ENCODE measurements around the gene ERG28. TPM values are rescaled to one million over a fixed set of nuclear protein-coding genes. Genes with fewer than 3 reads are reported as not detected.

Gene ERG28
- total and polyA plus RNA-seq, 2 of the 13 experiments (the other 11 are each of a cell fraction or from before 2014, with no cell fraction given): 27.3 to 32.3 TPM

DNA sequence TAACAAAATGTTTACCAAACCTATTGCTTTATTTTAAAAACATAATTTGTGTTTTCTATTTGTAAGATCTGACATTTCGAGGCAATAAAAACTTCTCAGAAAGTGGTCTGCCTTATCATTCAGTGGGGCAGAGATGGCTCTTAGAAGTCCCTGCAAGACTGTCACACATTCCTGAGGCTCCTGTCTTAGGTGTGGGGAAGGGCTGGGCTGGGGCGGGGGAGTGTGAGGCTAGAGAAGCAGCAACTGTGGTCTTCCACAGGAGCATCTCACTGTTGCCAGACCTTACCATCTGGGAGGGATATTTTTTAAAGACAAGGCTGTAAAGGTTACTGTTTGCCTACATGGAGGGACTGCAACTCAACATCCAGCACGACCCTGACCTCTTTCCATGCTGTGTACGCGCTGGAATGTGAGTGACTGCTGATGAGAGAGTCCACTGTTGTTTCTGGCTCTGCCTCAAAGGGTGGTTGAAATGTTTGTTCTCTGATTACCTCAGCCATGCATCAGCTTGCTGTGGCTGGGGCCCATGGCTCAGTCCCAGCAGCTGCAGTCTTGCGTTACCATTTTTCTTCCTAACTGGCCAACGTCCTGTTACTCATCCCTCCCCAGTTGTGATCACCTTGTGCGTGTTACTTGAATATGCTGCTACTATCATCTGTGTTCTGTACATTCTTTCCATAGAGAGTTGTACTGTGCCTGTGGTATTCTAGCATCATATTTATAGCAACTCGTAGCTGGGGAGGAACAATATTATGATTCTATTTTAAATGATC, 12.4 kb downstream of the ERG28 start:
- Histone ChIP-seq H3K9me3 (ENCODE audit: low read length) (no peaks in the 10 kb centered on the region), H3K4me1 (ENCODE audit: insufficient read depth, low read length) (peaks cover 99% of the 10 kb centered on the region), H3K79me2 (ENCODE audit: insufficient read depth, low read length) (no peaks in the 10 kb centered on the region), H3K27ac (ENCODE audit: extremely low read length, insufficient read depth, low read length) (peak overlapping the region; percentile 97), H2AFZ (ENCODE audit: low read length) (no peak overlapping the region), H3K9ac (ENCODE audit: insufficient read depth, low read depth, low read length) (peak overlapping the region; percentile 70), H3K27me3 (ENCODE audit: control insufficient read depth in 1 of 2, insufficient read depth in 2 of 2, low read length in 2 of 2) (no peaks in the 10 kb centered on the region), H3K4me2 (ENCODE audit: low read depth, low read length) (peak overlapping the region; percentile 67), H3K36me3 (replicated peaks in 1 of 2; ENCODE audit: control insufficient read depth in 1 of 2, insufficient read depth in 2 of 2, low read length in 2 of 2) (peaks cover 0 to 9% of the 10 kb centered on the region in 2 experiments; a peak in 2 of 5 replicates), H4K20me1 (ENCODE audit: insufficient read depth, low read length) (no peaks in the 10 kb centered on the region), H3K4me3 (replicated peaks in 1 of 3; ENCODE audit: insufficient read depth in 1 of 3, low read depth in 2 of 3, low read length in 3 of 3) (no peak overlapping the region; a peak in 1 of 6 replicates)
- intact Hi-C loops (cut with micrococcal nuclease; ENCODE audit: unreplicated experiment): loop anchor here (2.0 kb wide), 2 partner anchors 21 to 129 kb away; no protein-coding TSS in a partner anchor
- in situ Hi-C loops (cut with HindIII; ENCODE audit: extremely low pct_ligation_motif_present, low pct_unique_long_range_greater_than_20kb): no loop called here
- WGBS (ENCODE audit: low lambda C conversion rate): 16% methylated on average over 7 of the region's 9 CpGs
- FAIRE-seq (peak; percentile 99), ATAC-seq (peak; percentile 92), DNase-seq (ENCODE audit: low spot score) (peak; percentile 98)
- BruUV-seq (replicated peaks): no TSS peak
- ChIA-PET POLR2A (interaction anchor here (0.6 to 7.5 kb wide), 4 partner anchors 13 to 675 kb away, joined by 3 to 127 read pairs (median 31); partner anchors contain the start of genes ERG28, FLVCR2 and TTLL5), CTCF (ENCODE audit: low intra/inter-chr PET ratio, low total read pairs) (no interaction called here)
- TF ChIP-seq SKI (IDR thresholded peaks at IDR 0.05; ENCODE audit: partially characterized antibody) (peak; percentile 88), ZNF841 (CRISPR knock-in tag; IDR thresholded peaks at IDR 0.05; ENCODE audit: borderline replicate concordance) (no peak), ZNF256 (CRISPR knock-in tag; conservative IDR thresholded peaks at IDR 0.05) (no peak), SMAD9 (CRISPR knock-in tag; IDR thresholded peaks at IDR 0.05) (no peak), TEAD3 (CRISPR knock-in tag; optimal IDR thresholded peaks at IDR 0.05; ENCODE audit: borderline replicate concordance) (peak; percentile 100), ZNF234 (CRISPR knock-in tag; conservative IDR thresholded peaks at IDR 0.05) (no peak), ZNF296 (CRISPR knock-in tag; conservative IDR thresholded peaks at IDR 0.05) (no peak)
- TF ChIP-seq, protein P1, sequence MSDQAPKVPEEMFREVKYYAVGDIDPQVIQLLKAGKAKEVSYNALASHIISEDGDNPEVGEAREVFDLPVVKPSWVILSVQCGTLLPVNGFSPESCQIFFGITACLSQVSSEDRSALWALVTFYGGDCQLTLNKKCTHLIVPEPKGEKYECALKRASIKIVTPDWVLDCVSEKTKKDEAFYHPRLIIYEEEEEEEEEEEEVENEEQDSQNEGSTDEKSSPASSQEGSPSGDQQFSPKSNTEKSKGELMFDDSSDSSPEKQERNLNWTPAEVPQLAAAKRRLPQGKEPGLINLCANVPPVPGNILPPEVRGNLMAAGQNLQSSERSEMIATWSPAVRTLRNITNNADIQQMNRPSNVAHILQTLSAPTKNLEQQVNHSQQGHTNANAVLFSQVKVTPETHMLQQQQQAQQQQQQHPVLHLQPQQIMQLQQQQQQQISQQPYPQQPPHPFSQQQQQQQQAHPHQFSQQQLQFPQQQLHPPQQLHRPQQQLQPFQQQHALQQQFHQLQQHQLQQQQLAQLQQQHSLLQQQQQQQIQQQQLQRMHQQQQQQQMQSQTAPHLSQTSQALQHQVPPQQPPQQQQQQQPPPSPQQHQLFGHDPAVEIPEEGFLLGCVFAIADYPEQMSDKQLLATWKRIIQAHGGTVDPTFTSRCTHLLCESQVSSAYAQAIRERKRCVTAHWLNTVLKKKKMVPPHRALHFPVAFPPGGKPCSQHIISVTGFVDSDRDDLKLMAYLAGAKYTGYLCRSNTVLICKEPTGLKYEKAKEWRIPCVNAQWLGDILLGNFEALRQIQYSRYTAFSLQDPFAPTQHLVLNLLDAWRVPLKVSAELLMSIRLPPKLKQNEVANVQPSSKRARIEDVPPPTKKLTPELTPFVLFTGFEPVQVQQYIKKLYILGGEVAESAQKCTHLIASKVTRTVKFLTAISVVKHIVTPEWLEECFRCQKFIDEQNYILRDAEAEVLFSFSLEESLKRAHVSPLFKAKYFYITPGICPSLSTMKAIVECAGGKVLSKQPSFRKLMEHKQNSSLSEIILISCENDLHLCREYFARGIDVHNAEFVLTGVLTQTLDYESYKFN (CRISPR knock-in tag; conservative IDR thresholded peaks at IDR 0.05): peak; percentile 97
- TF ChIP-seq, protein P2, sequence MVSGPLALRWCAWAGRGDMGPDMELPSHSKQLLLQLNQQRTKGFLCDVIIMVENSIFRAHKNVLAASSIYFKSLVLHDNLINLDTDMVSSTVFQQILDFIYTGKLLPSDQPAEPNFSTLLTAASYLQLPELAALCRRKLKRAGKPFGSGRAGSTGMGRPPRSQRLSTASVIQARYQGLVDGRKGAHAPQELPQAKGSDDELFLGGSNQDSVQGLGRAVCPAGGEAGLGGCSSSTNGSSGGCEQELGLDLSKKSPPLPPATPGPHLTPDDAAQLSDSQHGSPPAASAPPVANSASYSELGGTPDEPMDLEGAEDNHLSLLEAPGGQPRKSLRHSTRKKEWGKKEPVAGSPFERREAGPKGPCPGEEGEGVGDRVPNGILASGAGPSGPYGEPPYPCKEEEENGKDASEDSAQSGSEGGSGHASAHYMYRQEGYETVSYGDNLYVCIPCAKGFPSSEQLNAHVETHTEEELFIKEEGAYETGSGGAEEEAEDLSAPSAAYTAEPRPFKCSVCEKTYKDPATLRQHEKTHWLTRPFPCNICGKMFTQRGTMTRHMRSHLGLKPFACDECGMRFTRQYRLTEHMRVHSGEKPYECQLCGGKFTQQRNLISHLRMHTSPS (CRISPR knock-in tag; IDR thresholded peaks at IDR 0.05; ENCODE audit: low read depth): no peak
- TF ChIP-seq, protein P3, sequence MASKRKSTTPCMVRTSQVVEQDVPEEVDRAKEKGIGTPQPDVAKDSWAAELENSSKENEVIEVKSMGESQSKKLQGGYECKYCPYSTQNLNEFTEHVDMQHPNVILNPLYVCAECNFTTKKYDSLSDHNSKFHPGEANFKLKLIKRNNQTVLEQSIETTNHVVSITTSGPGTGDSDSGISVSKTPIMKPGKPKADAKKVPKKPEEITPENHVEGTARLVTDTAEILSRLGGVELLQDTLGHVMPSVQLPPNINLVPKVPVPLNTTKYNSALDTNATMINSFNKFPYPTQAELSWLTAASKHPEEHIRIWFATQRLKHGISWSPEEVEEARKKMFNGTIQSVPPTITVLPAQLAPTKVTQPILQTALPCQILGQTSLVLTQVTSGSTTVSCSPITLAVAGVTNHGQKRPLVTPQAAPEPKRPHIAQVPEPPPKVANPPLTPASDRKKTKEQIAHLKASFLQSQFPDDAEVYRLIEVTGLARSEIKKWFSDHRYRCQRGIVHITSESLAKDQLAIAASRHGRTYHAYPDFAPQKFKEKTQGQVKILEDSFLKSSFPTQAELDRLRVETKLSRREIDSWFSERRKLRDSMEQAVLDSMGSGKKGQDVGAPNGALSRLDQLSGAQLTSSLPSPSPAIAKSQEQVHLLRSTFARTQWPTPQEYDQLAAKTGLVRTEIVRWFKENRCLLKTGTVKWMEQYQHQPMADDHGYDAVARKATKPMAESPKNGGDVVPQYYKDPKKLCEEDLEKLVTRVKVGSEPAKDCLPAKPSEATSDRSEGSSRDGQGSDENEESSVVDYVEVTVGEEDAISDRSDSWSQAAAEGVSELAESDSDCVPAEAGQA (IDR thresholded peaks at IDR 0.05; ENCODE audit: low read depth): peak; percentile 30; the same call in 1 of the 2 replicates
- TF ChIP-seq, protein P3 (CRISPR knock-in tag; IDR thresholded peaks at IDR 0.05; ENCODE audit: borderline replicate concordance): no peak

Data from HepG2 (cell line).